GM12892 (cell line): ENCODE measurements around the gene TNS3.

Experiments used
- DNase-seq: peaks from one replicate; pipeline ENCODE4 v3.0.0; 2011; ENCODE audit not compliant: insufficient read length
- FAIRE-seq: peaks from 2 replicates; lab custom pipeline; 2011; peaks lifted over from hg19 to GRCh38; lab: Jason Lieb, UNC
- POLR2A ChIP-seq: IDR thresholded peaks from 2 replicates; pipeline ENCODE4 v1.6.1; 2011; ENCODE audit warnings: low read depth, low read length, control low read depth
- POLR2AphosphoS5 ChIP-seq: IDR thresholded peaks from 2 replicates; pipeline ENCODE4 v1.6.1; 2011; ENCODE audit warnings: low read depth, low read length, control low read depth
- TAF1 ChIP-seq: IDR thresholded peaks from 2 replicates; pipeline ENCODE4 v1.6.1; 2011; ENCODE audit warnings: low read depth, mild to moderate bottlenecking, control low read depth, low read length, borderline replicate concordance

The TNS3 gene

DNA sequence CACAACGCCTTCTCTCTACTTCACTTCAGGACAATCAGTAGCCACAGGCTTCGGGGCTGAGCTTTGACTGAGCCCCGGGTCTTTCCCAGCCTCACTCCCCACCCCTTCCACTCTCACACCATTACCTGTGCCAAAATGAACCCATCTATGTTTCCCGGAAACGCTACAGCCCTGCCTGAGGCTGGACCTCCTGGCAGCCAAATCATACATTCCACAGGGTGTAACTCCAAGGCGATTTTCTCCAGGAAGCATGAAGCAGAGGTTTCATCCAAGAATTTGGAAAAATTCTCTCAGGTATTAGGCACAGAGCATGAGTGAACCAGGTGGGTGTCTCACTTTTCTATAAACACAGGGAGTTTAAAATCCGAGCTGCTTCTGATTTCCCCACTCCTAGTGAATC lies 286.3 kb downstream of the TNS3 start:
- no peak for FAIRE-seq

DNA sequence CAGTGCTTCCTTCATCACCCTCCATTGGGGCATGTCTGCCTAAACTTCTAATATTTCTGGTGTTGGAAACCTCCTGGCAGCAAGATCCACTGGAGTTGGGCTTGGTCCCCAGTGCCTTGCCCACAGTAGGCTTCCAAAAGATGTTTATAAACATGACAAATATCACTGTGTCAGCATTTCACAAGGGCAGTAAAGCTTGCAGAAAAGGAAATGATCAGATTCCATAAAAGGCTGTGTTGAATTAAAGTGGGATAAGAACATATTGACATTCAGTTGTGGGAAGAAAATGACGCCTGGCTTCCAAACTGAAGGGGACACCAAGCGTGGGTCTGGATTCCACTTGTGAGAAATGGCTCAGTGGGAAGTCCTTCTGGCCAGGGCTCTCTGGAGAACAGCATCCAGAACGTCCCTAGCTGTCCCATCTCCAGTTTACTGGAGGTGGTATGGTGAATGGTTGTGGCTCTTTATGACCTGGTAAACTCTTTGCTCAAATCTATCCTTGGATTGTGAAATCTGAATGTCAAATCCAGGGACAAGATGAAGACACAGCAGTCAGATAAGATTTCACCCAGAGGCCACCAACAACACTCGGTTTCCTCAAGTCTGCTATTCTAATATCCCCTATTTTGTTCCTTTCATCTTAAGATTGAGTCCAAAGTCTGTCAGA lies 287.2 kb downstream of the TNS3 start:
- TF ChIP-seq POLR2AphosphoS5: no peak
- TF ChIP-seq POLR2A: no peak
- no peak for TF ChIP-seq TAF1
- FAIRE-seq (no peak), DNase-seq (no peak)

More for the DNA sequence above, 286.3 kb downstream of the TNS3 start:
- no peak for DNase-seq
- no peak for TF ChIP-seq TAF1
- no peak for TF ChIP-seq POLR2AphosphoS5
- TF ChIP-seq POLR2A: no peak

DNA sequence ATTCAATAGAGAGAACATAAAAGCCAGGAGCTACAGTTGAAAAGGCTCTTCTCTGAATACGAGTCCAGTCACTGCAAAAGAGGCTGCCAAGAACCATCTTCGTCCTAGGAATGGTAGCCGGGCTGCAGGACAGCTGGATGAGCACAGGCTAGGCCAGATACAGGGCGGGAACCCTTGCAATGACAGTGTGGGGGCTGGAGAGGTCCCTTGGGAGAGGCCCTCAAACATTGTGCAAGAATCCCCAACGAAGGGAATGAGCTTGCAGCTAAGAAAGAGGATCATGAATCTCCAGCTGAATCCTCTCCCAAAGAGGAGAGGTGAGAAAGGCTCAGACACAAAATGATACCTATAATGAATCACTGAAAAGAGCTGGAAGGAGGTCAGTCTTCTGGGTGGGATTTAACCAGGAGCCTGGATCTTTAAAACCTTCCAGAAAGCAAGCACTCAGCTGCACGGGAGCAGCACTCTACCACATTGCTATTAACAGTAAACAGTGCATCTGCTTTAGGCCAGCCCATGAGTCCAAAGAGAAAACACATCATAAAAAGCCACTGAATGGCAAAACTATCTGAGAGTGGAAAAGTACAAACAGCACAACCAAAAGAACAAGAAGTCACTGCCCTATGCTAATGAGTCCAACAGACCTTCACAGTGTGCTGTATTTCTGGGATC lies 287.9 kb downstream of the TNS3 start:
- TF ChIP-seq POLR2AphosphoS5: no peak
- TF ChIP-seq POLR2A: no peak
- TF ChIP-seq TAF1: no peak
- DNase-seq: no peak
- FAIRE-seq: no peak

DNA sequence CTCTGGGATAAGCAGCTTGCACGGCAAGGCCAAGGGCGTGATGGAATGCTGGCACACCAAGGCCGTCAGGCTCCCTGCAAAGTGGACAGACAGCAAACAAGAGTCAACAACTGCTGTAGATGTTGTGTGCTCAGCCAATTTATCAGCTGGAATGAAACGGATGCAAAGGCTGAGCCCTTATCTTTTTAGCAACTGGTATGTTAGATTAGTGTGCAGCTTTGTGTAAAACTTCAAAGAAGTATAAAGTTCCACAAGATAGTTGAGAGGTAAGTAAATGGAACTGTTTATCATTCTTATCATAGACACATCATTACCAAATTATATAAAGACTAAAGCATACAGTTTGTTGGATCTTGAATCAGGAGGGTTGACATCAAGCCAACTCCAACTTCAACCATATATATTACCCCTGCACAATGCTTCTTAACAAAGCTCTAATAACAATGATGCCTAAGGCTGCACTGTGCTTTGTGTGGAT lies 289.0 kb downstream of the TNS3 start:
- FAIRE-seq (no peak), DNase-seq (no peak)
- TF ChIP-seq POLR2AphosphoS5: no peak

DNA sequence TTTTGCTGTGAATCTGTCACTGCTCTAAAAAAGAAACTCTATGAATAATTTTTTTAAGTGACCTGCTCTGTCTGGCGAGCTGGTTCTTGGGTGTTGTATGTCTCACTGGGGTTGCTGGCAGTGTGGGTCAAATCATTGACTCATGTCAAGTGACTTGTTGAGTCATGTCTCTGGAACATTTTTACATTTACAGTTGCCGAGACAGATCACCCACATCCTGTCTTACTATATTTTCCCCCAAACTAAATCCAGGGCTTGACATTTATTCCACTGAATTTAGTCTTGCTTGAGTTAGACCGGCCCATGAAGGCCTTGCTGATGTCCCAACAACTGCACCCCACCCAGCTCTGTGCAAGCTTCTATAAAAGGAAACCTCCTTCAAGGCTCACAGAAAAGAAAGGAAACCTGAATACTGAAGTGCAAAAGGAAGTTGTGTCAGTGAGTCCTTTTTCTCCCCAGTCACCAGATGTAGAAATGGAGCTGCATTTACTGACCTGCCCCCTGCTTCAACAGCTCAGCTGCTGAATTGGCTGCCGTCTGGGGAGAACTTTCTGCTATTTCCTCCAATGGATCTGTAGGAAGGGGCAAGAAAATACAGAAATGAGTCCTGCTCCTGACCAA lies 290.3 kb downstream of the TNS3 start:
- DNase-seq (no peak), FAIRE-seq (peak; percentile 9)
- no peak for TF ChIP-seq POLR2AphosphoS5
- no peak for TF ChIP-seq POLR2A
- TF ChIP-seq TAF1: no peak

DNA sequence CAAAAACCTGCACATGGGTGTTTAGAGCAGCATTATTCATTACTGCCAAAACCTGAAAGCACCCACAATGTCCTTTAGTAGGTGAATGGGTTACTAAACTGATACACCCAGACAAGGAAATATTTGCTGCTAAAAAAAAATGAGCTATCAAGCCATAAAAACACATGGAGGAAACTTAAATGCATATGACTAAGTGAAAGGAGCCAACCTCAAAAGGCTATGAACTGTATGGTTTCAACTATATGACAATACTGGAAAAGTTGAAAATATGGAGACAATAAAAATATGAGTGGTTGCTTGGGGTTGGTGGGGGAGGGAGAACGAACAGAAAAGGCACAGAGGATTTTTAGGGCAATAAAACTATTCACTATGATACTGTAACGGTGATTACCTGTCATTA lies 291.0 kb downstream of the TNS3 start:
- TF ChIP-seq TAF1 (no peak), POLR2AphosphoS5 (no peak), POLR2A (no peak)
- FAIRE-seq: no peak
- no peak for DNase-seq

DNA sequence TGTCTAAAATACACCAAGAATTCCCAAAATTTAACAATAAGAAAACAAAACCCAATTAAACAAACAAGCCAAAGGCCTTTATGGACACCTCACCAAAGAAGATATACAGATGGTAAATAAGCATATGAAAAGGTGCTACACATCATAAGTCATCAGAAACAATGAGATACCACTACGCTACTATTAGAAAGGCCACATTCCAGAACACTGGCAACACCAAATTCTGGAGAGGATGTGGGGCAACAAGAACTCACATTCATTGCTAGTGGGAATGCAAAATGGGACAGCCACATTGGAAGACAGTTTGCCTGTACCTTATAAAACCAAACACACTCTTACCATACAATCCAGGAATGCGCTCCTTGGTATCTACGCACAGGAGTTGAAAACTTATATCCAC lies 291.4 kb downstream of the TNS3 start:
- FAIRE-seq (no peak), DNase-seq (no peak)
- TF ChIP-seq POLR2A (no peak), POLR2AphosphoS5 (no peak), TAF1 (no peak)

DNA sequence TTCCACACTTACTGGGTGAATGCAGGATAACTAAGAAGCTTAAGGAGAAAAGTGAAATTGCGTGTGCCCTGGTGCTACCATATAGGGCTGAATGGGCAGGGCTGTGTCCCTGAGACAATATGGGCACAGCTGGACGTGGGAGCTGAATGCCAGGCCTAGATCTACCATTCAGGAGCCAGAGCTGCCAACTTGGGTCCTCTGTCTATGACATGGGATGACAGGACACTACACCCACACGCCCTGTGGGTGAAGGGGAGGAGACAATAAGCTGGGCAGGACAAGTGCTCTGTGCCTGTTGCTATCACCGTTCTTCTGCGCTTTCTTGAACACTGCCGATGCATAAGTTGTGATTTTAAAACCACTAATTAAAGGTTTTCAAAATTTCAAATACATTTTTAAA lies 293.9 kb downstream of the TNS3 start:
- FAIRE-seq (no peak), DNase-seq (no peak)
- TF ChIP-seq TAF1: no peak
- no peak for TF ChIP-seq POLR2AphosphoS5

DNA sequence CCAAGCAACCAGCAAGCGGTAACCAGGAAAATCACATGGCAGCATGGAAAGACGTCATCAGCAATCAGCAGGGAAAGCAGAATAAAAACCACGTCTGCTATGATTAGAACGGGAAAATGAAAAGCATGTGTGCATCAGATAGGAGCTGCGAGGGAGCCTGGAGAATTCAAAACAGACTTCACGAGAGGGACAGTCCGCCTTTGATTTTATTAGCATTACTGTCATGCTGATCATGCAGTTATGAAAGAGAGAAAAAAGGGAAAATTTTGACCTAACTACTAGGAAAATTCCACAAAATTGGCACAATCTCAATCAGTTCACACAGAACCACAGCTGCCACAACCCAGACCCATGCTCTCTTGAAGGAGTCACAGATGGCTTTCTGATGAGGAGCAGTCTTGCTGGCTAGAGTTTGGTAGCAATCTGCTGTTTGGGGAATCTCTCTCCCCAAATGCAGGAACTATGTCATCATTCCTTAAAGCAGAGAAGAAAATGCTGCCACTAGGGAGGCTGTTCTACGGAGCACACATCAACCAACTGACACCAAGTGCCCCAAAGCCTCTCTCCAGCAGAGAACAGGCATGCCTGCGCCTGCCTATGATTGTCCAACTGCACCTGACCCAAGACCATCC lies 295.9 kb downstream of the TNS3 start:
- TF ChIP-seq POLR2A (no peak), POLR2AphosphoS5 (no peak), TAF1 (no peak)
- FAIRE-seq: no peak
- DNase-seq: no peak

DNA sequence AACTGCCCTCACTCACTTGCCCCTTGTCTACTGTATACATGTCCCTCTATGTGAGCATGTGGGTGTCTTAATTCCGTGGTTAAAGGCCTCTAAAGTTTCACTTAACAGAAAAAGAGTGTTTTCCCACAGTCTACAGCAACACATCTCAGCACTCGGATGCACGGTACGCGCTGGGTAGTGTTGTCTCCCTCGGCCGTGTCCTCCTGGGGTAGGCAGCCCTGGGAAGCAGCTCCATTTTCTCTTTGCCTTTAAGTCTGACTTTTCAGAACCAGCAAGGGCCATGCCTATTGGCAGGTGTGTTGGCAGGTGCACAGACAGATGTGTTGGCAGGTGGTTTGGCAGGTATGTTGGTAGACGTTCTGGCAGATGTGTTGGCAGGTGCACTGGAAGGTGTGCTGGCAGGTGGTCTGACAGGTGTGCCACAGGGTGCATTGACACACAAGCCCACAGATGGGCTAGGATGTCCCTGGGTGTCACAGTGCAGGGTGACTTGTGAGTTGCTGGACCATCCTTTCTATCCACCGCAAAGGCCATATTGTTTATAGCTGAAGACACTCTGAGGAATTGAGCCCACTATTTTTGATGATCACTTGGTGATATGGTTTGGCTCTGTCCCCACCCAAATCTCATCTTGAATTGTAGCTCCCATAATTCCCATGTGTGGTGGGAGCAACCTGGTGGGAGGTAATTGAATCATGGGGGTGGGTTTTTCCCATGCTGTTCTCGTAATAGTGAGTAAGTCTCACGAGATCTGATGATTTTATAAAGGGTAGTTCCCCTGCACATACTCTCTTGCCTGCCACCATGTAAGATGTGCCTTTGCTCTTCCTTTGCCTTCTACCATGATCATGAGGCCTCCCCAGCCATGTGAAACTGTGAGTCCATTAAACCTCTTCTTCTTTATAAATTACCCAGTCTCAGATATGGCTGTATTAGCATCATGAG lies 296.9 kb downstream of the TNS3 start:
- no peak for FAIRE-seq
- DNase-seq: no peak
- no peak for TF ChIP-seq POLR2A
- no peak for TF ChIP-seq TAF1
- no peak for TF ChIP-seq POLR2AphosphoS5
